GM18868 (cell line): ENCODE measurements around the gene PSMA5.
"Not testable (repeated sequence)": the region's sequence is repeated elsewhere in the genome, so short reads cannot be mapped to it uniquely, and the experiment has no call there.

Experiments
- ATAC-seq: cut with Tn5 transposase; IDR thresholded peaks from one replicate; pipeline ENCODE4 v1.9.1; 2021; ENCODE audit warnings: mild to moderate bottlenecking, moderate library complexity; ENCODE audit not compliant: unreplicated experiment

Gene PSMA5

GRCh38 chr1:109433322-109433721 lies 7.1 kb upstream of the PSMA5 start:
- ATAC-seq: no peak

GRCh38 chr1:109432336-109432735 lies 6.1 kb upstream of the PSMA5 start:
- ATAC-seq: no peak

GRCh38 chr1:109427171-109427467 lies 871 bp upstream of the PSMA5 start:
- ATAC-seq: no peak

- peak; percentile 22 for ATAC-seq
Measured at GRCh38 chr1:109425391-109426280, 612 bp downstream of the PSMA5 start.

- no peak for ATAC-seq
Measured at GRCh38 chr1:109423498-109423897, 2.8 kb downstream of the PSMA5 start.

GRCh38 chr1:109412551-109412950 lies 13.7 kb downstream of the PSMA5 start:
- ATAC-seq: no peak

- no peak for ATAC-seq
Measured at GRCh38 chr1:109404838-109405237, 21.4 kb downstream of the PSMA5 start.

GRCh38 chr1:109402025-109402424 lies 24.2 kb downstream of the PSMA5 start:
- ATAC-seq: no peak

- ATAC-seq: no peak
Measured at GRCh38 chr1:109400035-109400655, 26.1 kb downstream of the PSMA5 start.

GRCh38 chr1:109399326-109399957 lies 26.8 kb downstream of the PSMA5 start:
- ATAC-seq: no peak

GRCh38 chr1:109398343-109399225 lies 27.7 kb downstream of the PSMA5 start:
- no peak for ATAC-seq

GRCh38 chr1:109397581-109398342 lies 28.5 kb downstream of the PSMA5 start, which contains the start of gene SORT1:
TSS of gene SORT1 (minus strand) at chr1:109397918. CDS start at chr1:109397892, 26 bp downstream.
- ATAC-seq: peak; percentile 82

- peak; percentile 7 for ATAC-seq
Measured at GRCh38 chr1:109396871-109397580, 29.2 kb downstream of the PSMA5 start.

- no peak for ATAC-seq
Measured at GRCh38 chr1:109396513-109396839, 29.8 kb downstream of the PSMA5 start.

GRCh38 chr1:109395602-109396512 lies 30.4 kb downstream of the PSMA5 start:
- no peak for ATAC-seq

GRCh38 chr1:109395282-109395599 lies 31.0 kb downstream of the PSMA5 start:
- not testable (repeated sequence) for ATAC-seq

GRCh38 chr1:109394591-109395281 lies 31.5 kb downstream of the PSMA5 start:
- ATAC-seq: no peak

- ATAC-seq: no peak
Measured at GRCh38 chr1:109393617-109394233, 32.5 kb downstream of the PSMA5 start.
